Loucy (cell line): ENCODE results near the gene TLDC2.

Source experiments
- CTCF ChIP-seq: fragments of 200-600 bp; sonication (generic); conservative IDR thresholded peaks from 2 replicates; pipeline ENCODE4 v1.5.1; 2014; ENCODE audit warnings: mild to moderate bottlenecking, antibody characterized with exemption, low read length
- EZH2phosphoT487 ChIP-seq: fragments of 200-600 bp; IDR thresholded peaks from 2 replicates; pipeline ENCODE4 v1.6.1; 2018; ENCODE audit warnings: antibody characterized with exemption, mild to moderate bottlenecking, moderate library complexity, borderline replicate concordance

DNA sequence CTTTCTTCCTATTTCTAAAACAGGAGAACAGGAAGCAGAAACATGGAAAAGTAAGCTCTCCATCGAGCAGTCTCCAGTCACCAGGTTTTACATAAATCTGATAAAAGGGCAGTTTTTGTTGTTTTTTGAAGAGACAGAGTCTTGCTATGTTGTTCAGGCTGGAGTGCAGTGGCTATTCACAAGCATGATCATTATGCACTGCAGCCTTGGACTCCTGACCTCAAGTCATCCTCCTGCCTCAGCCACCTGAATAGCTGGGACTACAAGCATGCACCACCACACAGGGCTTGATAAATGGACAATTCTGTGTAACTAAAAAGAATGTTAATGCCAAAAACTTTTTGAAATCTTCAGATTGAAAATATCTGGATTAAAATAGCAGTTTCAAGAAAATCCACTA is 51.8 kb downstream of the TLDC2 start:
- TF ChIP-seq CTCF = no peak
- no peak for TF ChIP-seq EZH2phosphoT487
